ENCODE measurements around the gene COL4A2.

COL4A2 gene

GRCh38 chr13:110323172-110323891, 16.2 kb downstream of the COL4A2 start:
- no peak for ATAC-seq

- ATAC-seq = no peak
Measured at GRCh38 chr13:110324026-110324749, 17.1 kb downstream of the COL4A2 start.

- no peak for ATAC-seq
Measured at GRCh38 chr13:110326263-110326904, 19.3 kb downstream of the COL4A2 start.

- no peak for ATAC-seq
Measured at GRCh38 chr13:110327051-110327721, 20.1 kb downstream of the COL4A2 start.

- ATAC-seq = no peak
Measured at GRCh38 chr13:110328573-110328972, 21.5 kb downstream of the COL4A2 start.

GRCh38 chr13:110329258-110329657, 22.2 kb downstream of the COL4A2 start:
- no peak for ATAC-seq

- ATAC-seq = no peak
Measured at GRCh38 chr13:110329798-110330461, 22.8 kb downstream of the COL4A2 start.

- ATAC-seq = no peak
Measured at GRCh38 chr13:110330491-110331011, 23.5 kb downstream of the COL4A2 start.

GRCh38 chr13:110331362-110331761, 24.3 kb downstream of the COL4A2 start:
- no peak for ATAC-seq

- no peak for ATAC-seq
Measured at GRCh38 chr13:110332750-110333149, 25.7 kb downstream of the COL4A2 start.

- no peak for ATAC-seq
Measured at GRCh38 chr13:110333837-110334236, 26.8 kb downstream of the COL4A2 start.

GRCh38 chr13:110334256-110334655, 27.2 kb downstream of the COL4A2 start:
- no peak for ATAC-seq

- no peak for ATAC-seq
Measured at GRCh38 chr13:110334841-110335490, 27.9 kb downstream of the COL4A2 start.

GRCh38 chr13:110336108-110336507, 29.0 kb downstream of the COL4A2 start:
- no peak for ATAC-seq

GRCh38 chr13:110336681-110337080, 29.6 kb downstream of the COL4A2 start:
- ATAC-seq = no peak

- no peak for ATAC-seq
Measured at GRCh38 chr13:110337247-110337646, 30.2 kb downstream of the COL4A2 start.

- ATAC-seq = no peak
Measured at GRCh38 chr13:110338441-110339101, 31.5 kb downstream of the COL4A2 start.

GRCh38 chr13:110339263-110339662, 32.2 kb downstream of the COL4A2 start:
- ATAC-seq = no peak

- no peak for ATAC-seq
Measured at GRCh38 chr13:110339975-110340550, 33.0 kb downstream of the COL4A2 start.

GRCh38 chr13:110340812-110341444, 33.8 kb downstream of the COL4A2 start:
- peak; percentile 70 to 72 for ATAC-seq
